ENCODE measurements around the gene CEACAM1.

DNA sequence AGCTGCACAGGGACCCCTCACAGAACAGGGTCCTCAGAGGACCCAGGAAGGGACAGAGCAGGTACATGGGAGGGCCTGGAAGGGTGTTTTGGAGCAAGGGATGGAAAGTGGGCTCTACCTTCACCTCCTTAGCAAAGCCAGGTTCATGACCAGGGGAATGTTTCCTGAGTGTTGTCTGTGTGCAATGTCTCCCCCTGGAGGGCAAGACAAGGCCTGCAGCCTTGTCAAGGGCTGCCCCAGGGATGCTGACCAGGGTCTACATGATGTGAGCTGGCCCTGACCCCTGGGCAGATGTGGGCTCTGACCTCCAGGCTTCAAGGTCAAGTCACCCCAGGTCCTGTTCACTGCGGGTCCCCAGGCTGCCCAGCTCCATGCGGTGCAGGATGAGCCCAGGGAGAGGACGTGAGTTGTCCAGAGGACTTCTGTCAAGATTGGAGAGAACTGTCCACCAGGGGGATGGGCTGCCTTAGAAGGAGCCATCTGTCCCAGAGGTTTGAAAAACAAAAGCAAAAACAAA lies 1.0 kb upstream of the CEACAM1 start:
- TF ChIP-seq RAD21 (CRISPR knock-in tag; conservative IDR thresholded peaks at IDR 0.05 in 1 of 2, IDR thresholded peaks at IDR 0.05 in 1 of 2) (peak; percentile 83 to 86), GATA2 (CRISPR knock-in tag; IDR thresholded peaks at IDR 0.05) (no peak), TCF7 (IDR thresholded peaks at IDR 0.05; ENCODE audit: borderline replicate concordance) (no peak), REST (IDR thresholded peaks at IDR 0.05; ENCODE audit: borderline replicate concordance) (peak; percentile 75; the same call in 1 of the 2 replicates), REST (CRISPR knock-in tag; IDR thresholded peaks at IDR 0.05; ENCODE audit: low read depth) (no peak)

All from K562 (cell line).